Activated CD8-positive, alpha-beta T cell treated with anti-CD3 and anti-CD28 coated beads for 36 hours (primary cell): Measurements from ENCODE around the gene UBAC2. TPM values are rescaled to one million over a fixed set of nuclear protein-coding genes. Genes with fewer than 3 reads are reported as not detected.

Experiments
- ATAC-seq: fragments of 200-7000 bp; cut with Tn5 transposase; one replicate; pipeline ENCODE4 v1.10.0; 2021; ENCODE audit warnings: mild to moderate bottlenecking, moderate library complexity
- CTCF ChIA-PET: fragments of 350-600 bp; sonication (Branson Sonifier 250); formaldehyde crosslinking; loops from one replicate; lab custom pipeline; 2021; ENCODE audit warnings: antibody characterized with exemption; lab: Charles Lee
- POLR2A ChIA-PET: fragments of 350-600 bp; sonication (Branson Sonifier 250); formaldehyde crosslinking; loops from one replicate; lab custom pipeline; 2021; ENCODE audit warnings: antibody characterized with exemption; lab: Charles Lee
- DNase-seq: peaks from one replicate; pipeline ENCODE4 v3.0.0-alpha.2; 2020
- H3K27ac Mint-ChIP-seq: one replicate; pipeline ENCODE4 v1.8.0; 2021; ENCODE audit warnings: mild to moderate bottlenecking, mixed read lengths
- H3K27me3 Mint-ChIP-seq: one replicate; pipeline ENCODE4 v1.8.0; 2021; ENCODE audit warnings: mixed read lengths
- H3K36me3 Mint-ChIP-seq: one replicate; pipeline ENCODE4 v1.8.0; 2021; ENCODE audit warnings: low read depth, mixed read lengths
- H3K4me1 Mint-ChIP-seq: one replicate; pipeline ENCODE4 v1.8.0; 2021; ENCODE audit warnings: low read depth, mixed read lengths
- H3K4me3 Mint-ChIP-seq: one replicate; pipeline ENCODE4 v1.8.0; 2021; ENCODE audit warnings: mild to moderate bottlenecking, moderate library complexity, mixed read lengths
- H3K9me3 Mint-ChIP-seq: one replicate; pipeline ENCODE4 v1.8.0; 2021; ENCODE audit warnings: mixed read lengths
- intact Hi-C: fragments of 100-400 bp; cut with micrococcal nuclease; formaldehyde crosslinking; loops from one replicate; pipeline ENCODE4 v1.10.0; 2022
- total RNA-seq, 2 experiments: library from RNA; stranded (reverse); gene quantifications; one replicate each; pipeline ENCODE4 v1.2.3, GENCODE V29; 2021
- TF ChIP-seq, protein P1 (sequence below): fragments of 200-600 bp; IDR thresholded peaks from one replicate; pipeline ENCODE4 v1.8.0; 2022; ENCODE audit warnings: antibody characterized with exemption, mild to moderate bottlenecking

The UBAC2 gene
- total RNA-seq, 2 experiments from 2014 or later = 63.7 to 68.4 TPM

DNA sequence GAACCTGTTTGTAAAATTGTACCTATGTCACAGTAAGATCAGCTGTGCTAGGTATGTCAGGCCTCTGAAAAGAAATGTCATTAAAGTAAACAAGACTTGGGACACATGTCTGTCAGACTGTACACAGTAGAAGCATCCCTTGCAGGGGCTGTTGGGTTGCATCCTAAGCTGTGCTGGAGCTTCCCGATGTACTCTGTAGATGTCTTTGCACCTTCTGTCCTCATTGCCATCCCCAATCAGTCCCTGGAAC lies 155.3 kb downstream of the UBAC2 start:
- TF ChIP-seq, protein P1, sequence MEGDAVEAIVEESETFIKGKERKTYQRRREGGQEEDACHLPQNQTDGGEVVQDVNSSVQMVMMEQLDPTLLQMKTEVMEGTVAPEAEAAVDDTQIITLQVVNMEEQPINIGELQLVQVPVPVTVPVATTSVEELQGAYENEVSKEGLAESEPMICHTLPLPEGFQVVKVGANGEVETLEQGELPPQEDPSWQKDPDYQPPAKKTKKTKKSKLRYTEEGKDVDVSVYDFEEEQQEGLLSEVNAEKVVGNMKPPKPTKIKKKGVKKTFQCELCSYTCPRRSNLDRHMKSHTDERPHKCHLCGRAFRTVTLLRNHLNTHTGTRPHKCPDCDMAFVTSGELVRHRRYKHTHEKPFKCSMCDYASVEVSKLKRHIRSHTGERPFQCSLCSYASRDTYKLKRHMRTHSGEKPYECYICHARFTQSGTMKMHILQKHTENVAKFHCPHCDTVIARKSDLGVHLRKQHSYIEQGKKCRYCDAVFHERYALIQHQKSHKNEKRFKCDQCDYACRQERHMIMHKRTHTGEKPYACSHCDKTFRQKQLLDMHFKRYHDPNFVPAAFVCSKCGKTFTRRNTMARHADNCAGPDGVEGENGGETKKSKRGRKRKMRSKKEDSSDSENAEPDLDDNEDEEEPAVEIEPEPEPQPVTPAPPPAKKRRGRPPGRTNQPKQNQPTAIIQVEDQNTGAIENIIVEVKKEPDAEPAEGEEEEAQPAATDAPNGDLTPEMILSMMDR = no peak
- H3K27ac Mint-ChIP-seq = peak overlapping the region; percentile 93
- H3K36me3 Mint-ChIP-seq = peaks cover 87% of the 10 kb centered on the region
- no peak for DNase-seq
- no peak for ATAC-seq
- peak overlapping the region; percentile 56 for H3K4me3 Mint-ChIP-seq
- H3K27me3 Mint-ChIP-seq = no peaks in the 10 kb centered on the region
- POLR2A ChIA-PET = interaction anchor here (0.6 to 2.8 kb wide), 10 partner anchors 11 to 78 kb away, joined by 3 to 12 read pairs (median 5); no protein-coding TSS in a partner anchor
- CTCF ChIA-PET = interaction anchor here (1.2 to 1.6 kb wide), 2 partner anchors 31 to 34 kb away, joined by 3 to 6 read pairs; no protein-coding TSS in a partner anchor
- intact Hi-C loops = loop anchor here (2.0 kb wide), 2 partner anchors 29 to 33 kb away; no protein-coding TSS in a partner anchor
- H3K4me1 Mint-ChIP-seq = peaks cover 97% of the 10 kb centered on the region
- no peaks in the 10 kb centered on the region for H3K9me3 Mint-ChIP-seq

DNA sequence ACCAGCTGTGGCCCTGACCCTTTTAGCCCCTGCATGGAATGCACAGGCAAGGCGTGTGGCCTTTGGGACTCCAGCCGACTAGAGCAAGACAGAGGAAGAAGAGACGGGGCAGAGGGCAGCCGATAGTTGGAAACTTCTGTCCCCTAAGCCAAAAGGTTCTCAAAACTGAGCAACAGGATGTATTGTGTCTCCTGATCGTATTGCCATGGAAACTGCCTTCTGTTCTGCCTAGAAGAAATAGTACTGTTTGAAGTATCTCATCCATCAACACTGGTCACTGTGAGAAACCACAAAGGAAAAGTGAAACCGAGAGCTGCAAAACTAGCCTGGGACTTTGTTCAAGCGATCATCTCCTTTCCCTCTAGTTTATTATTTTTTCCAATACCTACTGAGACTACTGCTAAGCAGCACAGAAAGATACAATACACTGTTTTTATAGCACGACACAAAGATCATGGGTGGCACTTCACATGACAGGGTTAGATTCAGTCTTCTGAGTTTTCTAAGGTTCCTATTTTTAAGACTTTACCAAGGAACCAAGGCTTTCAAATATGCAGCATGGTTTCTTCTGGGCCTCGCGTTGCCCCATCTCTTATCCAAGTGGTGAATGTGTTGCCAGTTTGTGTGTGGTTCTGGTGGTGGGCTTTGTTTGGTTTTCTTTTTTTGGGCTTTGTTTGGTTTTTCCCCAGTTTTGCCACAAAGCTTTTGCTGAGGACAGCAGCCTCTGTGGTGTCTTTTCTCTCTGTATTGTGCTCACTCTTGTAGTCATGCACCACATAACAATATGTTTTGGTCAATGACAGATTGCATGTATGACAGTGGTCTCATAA lies 155.8 kb downstream of the UBAC2 start:
- peak; percentile 71 for DNase-seq
- no peaks in the 10 kb centered on the region for H3K27me3 Mint-ChIP-seq
- peak overlapping the region; percentile 56 for H3K4me3 Mint-ChIP-seq
- no peaks in the 10 kb centered on the region for H3K9me3 Mint-ChIP-seq
- H3K36me3 Mint-ChIP-seq = peaks cover 90% of the 10 kb centered on the region
- intact Hi-C loops = loop anchor here (2.0 kb wide), 2 partner anchors 28 to 34 kb away; no protein-coding TSS in a partner anchor
- peaks cover 97% of the 10 kb centered on the region for H3K4me1 Mint-ChIP-seq
- POLR2A ChIA-PET = interaction anchor here (0.6 to 2.8 kb wide), 13 partner anchors 10 to 78 kb away, joined by 3 to 12 read pairs (median 5); no protein-coding TSS in a partner anchor
- TF ChIP-seq, protein P1 = no peak
- CTCF ChIA-PET = interaction anchor here (1.0 to 1.6 kb wide), 6 partner anchors 31 to 87 kb away, joined by 3 to 7 read pairs (median 4); no protein-coding TSS in a partner anchor
- ATAC-seq = peak; percentile 53
- peak overlapping the region; percentile 93 for H3K27ac Mint-ChIP-seq

DNA sequence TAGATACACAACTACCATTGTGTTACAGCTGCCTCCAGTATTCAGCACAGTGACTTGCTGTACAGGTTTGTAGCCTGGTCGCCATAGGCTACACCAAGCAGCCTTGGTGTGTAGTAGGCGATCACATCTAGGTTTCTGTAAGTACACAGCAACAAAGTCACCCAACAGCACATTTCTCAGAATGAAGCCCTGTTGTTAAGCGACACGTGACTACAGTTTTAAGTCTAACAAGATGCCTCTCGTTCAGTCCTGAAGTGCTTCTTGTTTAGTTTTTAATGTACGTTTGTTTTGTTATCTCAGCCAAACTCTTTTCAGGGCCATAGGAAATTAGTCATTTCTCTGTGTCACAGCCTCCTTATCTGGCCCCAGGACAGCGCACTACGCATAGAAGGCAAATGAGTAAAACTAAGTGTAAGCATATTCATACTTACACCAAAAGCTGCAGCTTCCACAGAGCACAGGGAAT lies 156.5 kb downstream of the UBAC2 start:
- peak; percentile 70 for ATAC-seq
- TF ChIP-seq, protein P1 = no peak

DNA sequence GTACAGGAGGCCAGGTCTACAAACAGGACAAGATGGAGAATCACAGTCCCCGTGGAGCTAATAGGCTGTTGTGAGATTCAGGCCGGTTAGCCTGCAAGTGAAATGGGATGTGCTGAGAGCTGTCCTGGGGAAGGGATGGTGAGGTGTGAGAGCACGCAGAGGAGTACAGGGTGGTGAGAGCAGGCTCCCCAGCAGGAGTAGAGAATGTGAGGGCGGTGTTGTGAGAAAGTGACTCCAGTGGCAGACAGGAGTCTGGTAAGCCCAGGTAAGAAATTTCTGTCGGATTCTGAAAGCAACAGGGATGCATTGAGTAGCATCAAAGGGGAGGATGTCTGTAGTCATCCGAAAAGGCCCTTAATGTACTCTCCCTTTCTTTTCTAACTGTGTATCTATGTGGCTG lies 157.3 kb downstream of the UBAC2 start:
- Mint-ChIP-seq H3K4me3 (no peak overlapping the region), H3K27ac (peak overlapping the region; percentile 93), H3K4me1 (peaks cover 94% of the 10 kb centered on the region), H3K9me3 (no peaks in the 10 kb centered on the region), H3K27me3 (no peaks in the 10 kb centered on the region), H3K36me3 (peaks cover 84% of the 10 kb centered on the region)
- CTCF ChIA-PET = interaction anchor here (1.2 to 1.5 kb wide), 3 partner anchors 52 to 88 kb away, joined by 4 to 7 read pairs (median 4); no protein-coding TSS in a partner anchor
- POLR2A ChIA-PET = interaction anchor here (0.5 to 2.8 kb wide), 7 partner anchors 9 to 99 kb away, joined by 3 to 12 read pairs (median 3); no protein-coding TSS in a partner anchor
- intact Hi-C loops = loop anchor here (2.0 kb wide), 2 partner anchors 27 to 35 kb away; no protein-coding TSS in a partner anchor
- TF ChIP-seq, protein P1 = no peak
- DNase-seq (peak; percentile 16), ATAC-seq (no peak)

More for the DNA sequence above, 156.5 kb downstream of the UBAC2 start:
- peak overlapping the region; percentile 56 for H3K4me3 Mint-ChIP-seq
- H3K36me3 Mint-ChIP-seq = peaks cover 88% of the 10 kb centered on the region
- H3K4me1 Mint-ChIP-seq = peaks cover 95% of the 10 kb centered on the region
- intact Hi-C loops = loop anchor here (2.0 kb wide), 2 partner anchors 28 to 34 kb away; no protein-coding TSS in a partner anchor
- no peaks in the 10 kb centered on the region for H3K9me3 Mint-ChIP-seq
- peak overlapping the region; percentile 93 for H3K27ac Mint-ChIP-seq
- peak; percentile 77 for DNase-seq
- ChIA-PET CTCF (interaction anchor here (1.0 to 1.6 kb wide), 6 partner anchors 30 to 87 kb away, joined by 3 to 7 read pairs (median 4); no protein-coding TSS in a partner anchor), POLR2A (interaction anchor here (0.5 to 2.8 kb wide), 11 partner anchors 9 to 100 kb away, joined by 3 to 12 read pairs (median 5); no protein-coding TSS in a partner anchor)
- H3K27me3 Mint-ChIP-seq = no peaks in the 10 kb centered on the region
